H9 (cell line): ENCODE results near the gene SORD. TPM values are rescaled to one million over a fixed set of nuclear protein-coding genes. Genes with fewer than 3 reads are reported as not detected.

Source experiments
- DNase-seq: peaks from one replicate; pipeline ENCODE4 v3.0.0-alpha.2; 2017
- H2AFZ ChIP-seq: one replicate; pipeline ENCODE4 v1.6.1; 2013; ENCODE audit warnings: mild to moderate bottlenecking, low read length, control low read depth, moderate library complexity
- H2AK5ac ChIP-seq: 2 replicates; pipeline ENCODE4 v1.6.1; 2013; ENCODE audit warnings: low read length, control low read depth, mixed read lengths; ENCODE audit not compliant: insufficient read length
- H2BK120ac ChIP-seq: one replicate; pipeline ENCODE4 v1.6.1; 2013; ENCODE audit warnings: low read depth, mild to moderate bottlenecking, low read length, control low read depth, inconsistent platforms; ENCODE audit not compliant: poor library complexity, severe bottlenecking
- H2BK12ac ChIP-seq: 2 replicates; pipeline ENCODE4 v1.6.1; 2013; ENCODE audit warnings: low read length, control low read depth, mixed read lengths, low read depth; ENCODE audit not compliant: insufficient read length
- H2BK15ac ChIP-seq: 2 replicates; pipeline ENCODE4 v1.6.1; 2013; ENCODE audit warnings: low read depth, low read length, control low read depth
- H2BK20ac ChIP-seq: one replicate; pipeline ENCODE4 v1.6.1; 2013; ENCODE audit warnings: low read depth, mild to moderate bottlenecking, low read length, control low read depth, inconsistent platforms; ENCODE audit not compliant: poor library complexity, severe bottlenecking
- H2BK5ac ChIP-seq: 2 replicates; pipeline ENCODE4 v1.6.1; 2013; ENCODE audit warnings: low read length, control low read depth, mixed read lengths; ENCODE audit not compliant: insufficient read length
- H3K14ac ChIP-seq: 2 replicates; pipeline ENCODE4 v1.6.1; 2013; ENCODE audit warnings: low read length, control low read depth; ENCODE audit not compliant: insufficient read depth
- H3K18ac ChIP-seq: 2 replicates; pipeline ENCODE4 v1.6.1; 2013; ENCODE audit warnings: low read depth, mild to moderate bottlenecking, mixed read lengths, low read length, control low read depth; ENCODE audit not compliant: insufficient read length
- H3K23ac ChIP-seq: 2 replicates; pipeline ENCODE4 v1.6.1; 2013; ENCODE audit warnings: low read length, control low read depth, mixed read lengths, low read depth; ENCODE audit not compliant: insufficient read length
- H3K23me2 ChIP-seq: 2 replicates; pipeline ENCODE4 v1.6.1; 2013; ENCODE audit warnings: low read depth, mild to moderate bottlenecking, mixed read lengths, low read length, control low read depth; ENCODE audit not compliant: insufficient read length, poor library complexity, severe bottlenecking
- H3K27ac ChIP-seq: 2 replicates; pipeline ENCODE4 v1.5.1; 2013; ENCODE audit warnings: low read length, control low read depth, mixed read lengths, low read depth; ENCODE audit not compliant: insufficient read length
- H3K27me3 ChIP-seq: 2 replicates; pipeline ENCODE4 v1.6.1; 2013; ENCODE audit warnings: low read length, control low read depth, inconsistent platforms; ENCODE audit not compliant: insufficient read depth
- H3K4ac ChIP-seq: 2 replicates; pipeline ENCODE4 v1.6.1; 2013; ENCODE audit warnings: low read depth, mild to moderate bottlenecking, control low read depth, inconsistent platforms, low read length, moderate library complexity
- H3K4me1 ChIP-seq: 2 replicates; pipeline ENCODE4 v1.6.1; 2013; ENCODE audit warnings: low read length, control low read depth, inconsistent platforms; ENCODE audit not compliant: insufficient read depth
- H3K4me2 ChIP-seq: 2 replicates; pipeline ENCODE4 v1.6.1; 2013; ENCODE audit warnings: low read length, control low read depth, mixed read lengths; ENCODE audit not compliant: insufficient read length, insufficient read depth
- H3K56ac ChIP-seq: 2 replicates; pipeline ENCODE4 v1.6.1; 2013; ENCODE audit warnings: low read depth, mild to moderate bottlenecking, mixed read lengths, low read length, control low read depth; ENCODE audit not compliant: insufficient read length
- H3K79me1 ChIP-seq: 2 replicates; pipeline ENCODE4 v1.6.1; 2013; ENCODE audit warnings: low read depth, mild to moderate bottlenecking, moderate library complexity, low read length, control low read depth, inconsistent platforms; ENCODE audit not compliant: insufficient read depth, poor library complexity, severe bottlenecking
- H3K79me2 ChIP-seq: 2 replicates; pipeline ENCODE4 v1.6.1; 2013; ENCODE audit warnings: low read length, control low read depth, inconsistent platforms; ENCODE audit not compliant: insufficient read depth
- H3K9ac ChIP-seq: 2 replicates; pipeline ENCODE4 v1.6.1; 2013; ENCODE audit warnings: low read length, control low read depth, mixed read lengths; ENCODE audit not compliant: insufficient read length; ENCODE audit errors: extremely low read depth
- H3K9me3 ChIP-seq: one replicate; pipeline ENCODE4 v1.6.1; 2013; ENCODE audit warnings: low read depth, low read length, inconsistent platforms; ENCODE audit not compliant: control insufficient read depth
- H3T11ph ChIP-seq: one replicate; pipeline ENCODE4 v1.6.1; 2013; ENCODE audit warnings: mild to moderate bottlenecking, low read length, control low read depth, inconsistent platforms
- H4K20me1 ChIP-seq: one replicate; pipeline ENCODE4 v1.6.1; 2013; ENCODE audit not compliant: control insufficient read depth, insufficient read length, insufficient read depth
- H4K5ac ChIP-seq: 2 replicates; pipeline ENCODE4 v1.6.1; 2013; ENCODE audit warnings: low read depth, mild to moderate bottlenecking, mixed read lengths, low read length, control low read depth; ENCODE audit not compliant: insufficient read length
- H4K8ac ChIP-seq: replicated peaks from 2 replicates; pipeline ENCODE4 v1.6.1; 2013; ENCODE audit warnings: low read length, control low read depth, mixed read lengths, low read depth; ENCODE audit not compliant: insufficient read length
- H4K91ac ChIP-seq: 2 replicates; pipeline ENCODE4 v1.6.1; 2013; ENCODE audit warnings: low read depth, mild to moderate bottlenecking, moderate library complexity, mixed read lengths, low read length, control low read depth; ENCODE audit not compliant: insufficient read length
- H3K27ac Mint-ChIP-seq, 3 experiments: 2 replicates in 2 of 3; 3 replicates in 1 of 3; pipeline ENCODE4 v1.8.0; 2020 to 2021; ENCODE audit warnings: mixed read lengths in 3 of 3, mild to moderate bottlenecking in 1 of 3, moderate library complexity in 1 of 3
- H3K27me3 Mint-ChIP-seq: 2 replicates; pipeline ENCODE4 v1.8.0; 2021; ENCODE audit warnings: low read depth, mild to moderate bottlenecking, moderate library complexity, mixed read lengths
- H3K36me3 Mint-ChIP-seq, 3 experiments: 2 replicates in 2 of 3; 3 replicates in 1 of 3; pipeline ENCODE4 v1.8.0; 2020 to 2021; ENCODE audit warnings: low read depth in 3 of 3, mixed read lengths in 3 of 3; ENCODE audit not compliant: insufficient read depth in 1 of 3
- H3K4me1 Mint-ChIP-seq, 2 experiments: 2 replicates each; pipeline ENCODE4 v1.8.0; 2020; ENCODE audit warnings: mixed read lengths in 2 of 2
- H3K4me3 Mint-ChIP-seq, 2 experiments: 2 replicates in 1 of 2; 3 replicates in 1 of 2; pipeline ENCODE4 v1.8.0; 2020 to 2021; ENCODE audit warnings: mild to moderate bottlenecking in 2 of 2, mixed read lengths in 2 of 2, moderate library complexity in 1 of 2
- H3K9me3 Mint-ChIP-seq, 2 experiments: 2 replicates in 1 of 2; 3 replicates in 1 of 2; pipeline ENCODE4 v1.8.0; 2020; ENCODE audit warnings: mild to moderate bottlenecking in 2 of 2, mixed read lengths in 2 of 2, moderate library complexity in 1 of 2
- WGBS: extraction: QIAGEN DNeasy Blood & Tissue Kit; methylation state at CpG from one replicate; pipeline ENCODE4 v1.1.7; 2013; ENCODE audit warnings: missing lambda C conversion rate, low lambda C conversion rate, mixed read lengths; ENCODE audit not compliant: insufficient read length; ENCODE audit errors: extremely low coverage; 5-methylcytosine and 5-hydroxymethylcytosine counted together
- total RNA-seq: library from RNA; stranded (reverse); gene quantifications from 2 replicates; pipeline ENCODE4 v1.2.1, GENCODE V29; 2021
- TF ChIP-seq, protein P1 (sequence below): fragments of 200-600 bp; sonication (generic); conservative IDR thresholded peaks from 3 replicates; pipeline ENCODE4 v1.8.0; 2021; ENCODE audit warnings: antibody characterized with exemption, mild to moderate bottlenecking

The SORD gene
- total RNA-seq, 1 experiment from 2014 or later: 35.2 TPM

DNA sequence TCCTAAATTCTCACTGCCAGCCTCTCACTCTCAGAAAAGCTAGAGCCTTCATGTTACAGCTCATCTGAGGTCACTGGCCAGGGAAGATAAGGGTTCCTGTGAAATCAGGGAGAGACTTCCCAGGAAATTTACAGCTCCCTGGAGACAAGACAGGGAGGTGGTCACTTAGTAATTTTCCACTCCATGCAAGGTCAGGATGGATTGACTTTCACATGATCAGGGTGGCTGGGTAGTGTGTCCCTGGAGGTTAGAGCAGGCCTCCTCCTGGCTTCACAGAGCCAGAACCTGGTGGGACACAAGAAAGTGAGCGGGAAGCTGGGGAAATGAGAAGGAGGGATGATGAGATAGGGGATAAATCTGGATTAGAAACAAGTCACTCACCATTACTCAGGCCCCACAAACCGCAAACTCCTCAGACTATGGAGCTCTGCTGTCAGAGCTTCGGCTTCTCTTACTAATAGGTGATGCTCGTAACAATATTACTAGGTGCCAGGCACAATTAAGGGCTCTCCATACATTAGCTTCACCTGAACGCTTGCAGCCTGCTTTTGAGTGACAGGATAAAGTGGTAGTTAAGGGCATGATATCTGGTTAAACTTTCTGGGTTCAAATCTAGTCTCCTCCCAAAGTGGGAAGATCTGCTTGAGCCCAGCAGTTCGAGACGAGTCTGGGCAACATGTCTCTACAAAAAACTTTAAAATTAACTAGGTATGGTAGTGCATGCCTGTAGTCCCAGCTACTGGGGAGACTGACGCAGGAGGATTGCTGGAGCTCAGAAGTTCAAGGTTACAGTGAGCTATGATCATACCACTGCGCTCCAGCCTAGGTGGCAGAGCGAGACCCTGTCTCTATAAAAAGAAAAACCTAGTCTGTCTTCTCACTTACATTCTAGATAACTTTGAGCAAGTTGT, 66.1 kb downstream of the SORD start:
- Histone ChIP-seq H3K23me2 (no peaks in the 10 kb centered on the region), H3K56ac (no peak overlapping the region), H4K20me1 (no peaks in the 10 kb centered on the region), H2BK120ac (no peak overlapping the region), H3K4ac (no peak overlapping the region), H2AFZ (no peak overlapping the region), H2BK15ac (no peak overlapping the region), H3K79me1 (no peaks in the 10 kb centered on the region), H2BK20ac (no peak overlapping the region), H4K8ac (no peak overlapping the region), H4K91ac (no peak overlapping the region), H3T11ph (no peak overlapping the region), H3K4me2 (no peak overlapping the region), H2BK5ac (no peak overlapping the region), H3K23ac (no peak overlapping the region), H3K9me3 (no peaks in the 10 kb centered on the region), H3K79me2 (no peaks in the 10 kb centered on the region), H3K4me1 (no peaks in the 10 kb centered on the region), H3K27me3 (no peaks in the 10 kb centered on the region), H3K14ac (no peak overlapping the region), H2BK12ac (no peak overlapping the region), H3K27ac (no peak overlapping the region), H2AK5ac (no peak overlapping the region), H3K9ac (no peak overlapping the region), H3K18ac (no peak overlapping the region), H4K5ac (no peak overlapping the region)
- Mint-ChIP-seq H3K27ac (no peak overlapping the region), H3K36me3 (no peaks in the 10 kb centered on the region), H3K4me3 (no peak overlapping the region), H3K27me3 (peaks cover 25% of the 10 kb centered on the region), H3K9me3 (no peaks in the 10 kb centered on the region), H3K4me1 (no peaks in the 10 kb centered on the region)
- DNase-seq: no peak
- TF ChIP-seq, protein P1, sequence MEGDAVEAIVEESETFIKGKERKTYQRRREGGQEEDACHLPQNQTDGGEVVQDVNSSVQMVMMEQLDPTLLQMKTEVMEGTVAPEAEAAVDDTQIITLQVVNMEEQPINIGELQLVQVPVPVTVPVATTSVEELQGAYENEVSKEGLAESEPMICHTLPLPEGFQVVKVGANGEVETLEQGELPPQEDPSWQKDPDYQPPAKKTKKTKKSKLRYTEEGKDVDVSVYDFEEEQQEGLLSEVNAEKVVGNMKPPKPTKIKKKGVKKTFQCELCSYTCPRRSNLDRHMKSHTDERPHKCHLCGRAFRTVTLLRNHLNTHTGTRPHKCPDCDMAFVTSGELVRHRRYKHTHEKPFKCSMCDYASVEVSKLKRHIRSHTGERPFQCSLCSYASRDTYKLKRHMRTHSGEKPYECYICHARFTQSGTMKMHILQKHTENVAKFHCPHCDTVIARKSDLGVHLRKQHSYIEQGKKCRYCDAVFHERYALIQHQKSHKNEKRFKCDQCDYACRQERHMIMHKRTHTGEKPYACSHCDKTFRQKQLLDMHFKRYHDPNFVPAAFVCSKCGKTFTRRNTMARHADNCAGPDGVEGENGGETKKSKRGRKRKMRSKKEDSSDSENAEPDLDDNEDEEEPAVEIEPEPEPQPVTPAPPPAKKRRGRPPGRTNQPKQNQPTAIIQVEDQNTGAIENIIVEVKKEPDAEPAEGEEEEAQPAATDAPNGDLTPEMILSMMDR: no peak
- WGBS: no CpG with 5 or more reads among the region's 10 CpGs
